HG03025 (cell line): Measurements from ENCODE around the gene MAN2A2.
A peak's percentile ranks its signal among the peaks of the same experiment; 100 is the strongest.
"Not testable (repeated sequence)": the region's sequence is repeated elsewhere in the genome, so short reads cannot be mapped to it uniquely, and the experiment has no call there.

Experiments
- ATAC-seq: cut with Tn5 transposase; IDR thresholded peaks from one replicate; pipeline ENCODE4 v1.9.1; 2021; ENCODE audit warnings: mild to moderate bottlenecking, moderate library complexity; ENCODE audit not compliant: unreplicated experiment, low FRiP score

Gene MAN2A2

GRCh38 chr15:90915808-90916440 is 12.8 kb downstream of the MAN2A2 start:
- no peak for ATAC-seq

- no peak for ATAC-seq
These were observed 13.4 kb downstream of the MAN2A2 start for GRCh38 chr15:90916461-90916860.

GRCh38 chr15:90917569-90917968 is 14.5 kb downstream of the MAN2A2 start:
- ATAC-seq, result no peak

GRCh38 chr15:90918034-90918788 is 15.1 kb downstream of the MAN2A2 start:
- no peak for ATAC-seq

GRCh38 chr15:90918835-90919234 is 15.7 kb downstream of the MAN2A2 start:
- ATAC-seq, result no peak

GRCh38 chr15:90921887-90922286 is 18.8 kb downstream of the MAN2A2 start:
- ATAC-seq, result no peak

- peak; percentile 86 for ATAC-seq
These were observed 19.7 kb downstream of the MAN2A2 start for GRCh38 chr15:90922712-90923322.

GRCh38 chr15:90924375-90924774 is 21.3 kb downstream of the MAN2A2 start:
- ATAC-seq, result no peak

- not testable (repeated sequence) for ATAC-seq
These were observed 23.7 kb downstream of the MAN2A2 start for GRCh38 chr15:90926766-90927165.

GRCh38 chr15:90928106-90928505 is 25.0 kb downstream of the MAN2A2 start:
- not testable (repeated sequence) for ATAC-seq

- ATAC-seq, result no peak
These were observed 26.3 kb downstream of the MAN2A2 start for GRCh38 chr15:90929246-90930019.

- no peak for ATAC-seq
These were observed 27.9 kb downstream of the MAN2A2 start for GRCh38 chr15:90930861-90931574.

- ATAC-seq, result no peak
These were observed 28.4 kb downstream of the MAN2A2 start for GRCh38 chr15:90931575-90931827.

GRCh38 chr15:90931828-90932659 is 28.9 kb downstream of the MAN2A2 start, which contains the start of gene HDDC3:
TSS of gene HDDC3 (minus strand) at chr15:90932549. CDS start at chr15:90932540, 9 bp downstream.
- peak; percentile 40 for ATAC-seq

GRCh38 chr15:90932660-90932991 is 29.5 kb downstream of the MAN2A2 start:
- ATAC-seq, result no peak

GRCh38 chr15:90933301-90933700 is 30.2 kb downstream of the MAN2A2 start:
- no peak for ATAC-seq

GRCh38 chr15:90934256-90934948 is 31.3 kb downstream of the MAN2A2 start:
- ATAC-seq, result peak; percentile 34

GRCh38 chr15:90934949-90935751 is 32.0 kb downstream of the MAN2A2 start, which contains the start of gene UNC45A:
TSS of gene UNC45A (plus strand) at chr15:90935285. CDS start at chr15:90935325, 40 bp downstream.
- ATAC-seq, result peak; percentile 52
